ENCODE measurements around the gene NCK2.

DNA sequence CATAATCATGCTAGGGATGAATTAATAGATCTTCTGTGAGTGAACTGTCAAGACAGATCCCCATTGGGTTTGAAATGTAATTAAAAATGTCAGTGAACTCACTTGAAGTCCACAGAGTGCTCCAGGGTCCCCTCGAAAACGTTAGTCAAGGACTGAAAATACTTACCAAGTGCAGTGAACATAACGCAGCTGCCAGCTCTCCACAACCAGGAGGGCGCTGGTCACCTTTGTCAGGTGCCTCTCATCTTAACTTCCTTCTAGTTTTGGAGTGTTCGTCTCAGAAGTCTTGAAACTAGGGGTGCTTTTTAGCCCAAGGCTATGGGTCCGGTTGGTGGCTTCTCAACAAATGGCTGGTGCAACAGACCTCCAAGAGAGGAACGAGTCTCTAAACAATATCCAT lies 70.7 kb downstream of the NCK2 start:
- TF ChIP-seq, protein P1, sequence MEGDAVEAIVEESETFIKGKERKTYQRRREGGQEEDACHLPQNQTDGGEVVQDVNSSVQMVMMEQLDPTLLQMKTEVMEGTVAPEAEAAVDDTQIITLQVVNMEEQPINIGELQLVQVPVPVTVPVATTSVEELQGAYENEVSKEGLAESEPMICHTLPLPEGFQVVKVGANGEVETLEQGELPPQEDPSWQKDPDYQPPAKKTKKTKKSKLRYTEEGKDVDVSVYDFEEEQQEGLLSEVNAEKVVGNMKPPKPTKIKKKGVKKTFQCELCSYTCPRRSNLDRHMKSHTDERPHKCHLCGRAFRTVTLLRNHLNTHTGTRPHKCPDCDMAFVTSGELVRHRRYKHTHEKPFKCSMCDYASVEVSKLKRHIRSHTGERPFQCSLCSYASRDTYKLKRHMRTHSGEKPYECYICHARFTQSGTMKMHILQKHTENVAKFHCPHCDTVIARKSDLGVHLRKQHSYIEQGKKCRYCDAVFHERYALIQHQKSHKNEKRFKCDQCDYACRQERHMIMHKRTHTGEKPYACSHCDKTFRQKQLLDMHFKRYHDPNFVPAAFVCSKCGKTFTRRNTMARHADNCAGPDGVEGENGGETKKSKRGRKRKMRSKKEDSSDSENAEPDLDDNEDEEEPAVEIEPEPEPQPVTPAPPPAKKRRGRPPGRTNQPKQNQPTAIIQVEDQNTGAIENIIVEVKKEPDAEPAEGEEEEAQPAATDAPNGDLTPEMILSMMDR (conservative IDR thresholded peaks at IDR 0.05; ENCODE audit: low read depth, low read length), result no peak
- no peak for TF ChIP-seq EZH2 (IDR thresholded peaks at IDR 0.05; ENCODE audit: low read length, unreplicated experiment)
